Sigmoid colon (tissue), 7 donors: ENCODE data around the gene TLR1. TPM values are rescaled to one million over a fixed set of nuclear protein-coding genes. Genes with fewer than 3 reads are reported as not detected.

Experiments used
- DNase-seq: peaks from one replicate; pipeline ENCODE4 v3.0.0-alpha.2; 2019
- H3K27ac ChIP-seq, 4 donors: fragments of 200-600 bp; sonication (generic); one replicate each; pipeline ENCODE4 v1.5.1; 2016 to 2019; ENCODE audit warnings: mild to moderate bottlenecking in 1 of 4
- H3K27me3 ChIP-seq, 3 donors: fragments of 200-600 bp; sonication (generic); one replicate each; pipeline ENCODE4 v1.5.1; 2019; ENCODE audit warnings: mild to moderate bottlenecking in 1 of 3
- H3K36me3 ChIP-seq, 4 donors: fragments of 200-600 bp; sonication (generic); one replicate each; pipeline ENCODE4 v1.5.1; 2016 to 2019
- H3K4me1 ChIP-seq, 4 donors: fragments of 200-600 bp; sonication (generic); one replicate each; pipeline ENCODE4 v1.5.1; 2017 to 2019
- H3K4me3 ChIP-seq, 4 donors: fragments of 200-600 bp; sonication (generic); one replicate each; pipeline ENCODE4 v1.5.1; 2017 to 2019; ENCODE audit warnings: mild to moderate bottlenecking in 2 of 4, moderate library complexity in 1 of 4
- H3K9me3 ChIP-seq, 4 donors: fragments of 200-600 bp in 3 of 4; sonication (generic) in 3 of 4; one replicate each; pipeline versions ENCODE4 v1.5.1 to v1.6.1; 2013 to 2019
- EP300 ChIP-seq, 4 donors: sonication (generic); formaldehyde crosslinking; IDR thresholded peaks; one replicate each; pipeline ENCODE4 v1.6.1; 2017; ENCODE audit warnings: antibody characterized with exemption in 4 of 4
- POLR2A ChIP-seq, 2 donors: fragments of 450-650 bp; IDR thresholded peaks; one replicate each; pipeline ENCODE4 v1.6.1; 2016; ENCODE audit warnings: antibody characterized with exemption in 2 of 2, mild to moderate bottlenecking in 2 of 2, moderate library complexity in 2 of 2
- POLR2AphosphoS5 ChIP-seq, 4 donors: sonication (generic); formaldehyde crosslinking; IDR thresholded peaks; one replicate each; pipeline ENCODE4 v1.6.1; 2017; ENCODE audit warnings: antibody characterized with exemption in 4 of 4
- WGBS, 2 donors: extraction: QIAGEN DNeasy Blood & Tissue Kit; methylation state at CpG; one replicate each; pipeline ENCODE4 v1.1.7; 2013; 5-methylcytosine and 5-hydroxymethylcytosine counted together
- intact Hi-C: fragments of 100-400 bp; cut with DNase I; formaldehyde crosslinking; loops from one replicate; pipeline ENCODE4 v1.15.1; 2023
- polyA plus RNA-seq, 3 donors: library from polyadenylated mRNA; stranded (reverse); fragments of 200-250 nt; gene quantifications; one replicate each; pipeline ENCODE4 v1.2.3, GENCODE V29; 2013
- total RNA-seq, 4 donors: library from RNA; depleted of rRNA; stranded (reverse); fragments of >200 nt; gene quantifications; one replicate each; pipeline ENCODE4 v1.1.0, GENCODE V29; 2016
- TF ChIP-seq, protein P1 (sequence below), 4 experiments: fragments of 450-650 bp in 3 of 4; fragments of 200-600 bp in 1 of 4; IDR thresholded peaks; one replicate each; pipeline ENCODE4 v1.5.1; 2016 to 2019; ENCODE audit warnings: antibody characterized with exemption in 4 of 4, mild to moderate bottlenecking in 3 of 4, moderate library complexity in 2 of 4
- donor health status: healthy with polysubstance abuse.
- donor health status: Bipolar disorder and iron deficiency.
- donor health status: healthy.

Gene TLR1
- total and polyA plus RNA-seq, 7 donors: 1.8 to 15.7 (median 8.7) TPM

DNA sequence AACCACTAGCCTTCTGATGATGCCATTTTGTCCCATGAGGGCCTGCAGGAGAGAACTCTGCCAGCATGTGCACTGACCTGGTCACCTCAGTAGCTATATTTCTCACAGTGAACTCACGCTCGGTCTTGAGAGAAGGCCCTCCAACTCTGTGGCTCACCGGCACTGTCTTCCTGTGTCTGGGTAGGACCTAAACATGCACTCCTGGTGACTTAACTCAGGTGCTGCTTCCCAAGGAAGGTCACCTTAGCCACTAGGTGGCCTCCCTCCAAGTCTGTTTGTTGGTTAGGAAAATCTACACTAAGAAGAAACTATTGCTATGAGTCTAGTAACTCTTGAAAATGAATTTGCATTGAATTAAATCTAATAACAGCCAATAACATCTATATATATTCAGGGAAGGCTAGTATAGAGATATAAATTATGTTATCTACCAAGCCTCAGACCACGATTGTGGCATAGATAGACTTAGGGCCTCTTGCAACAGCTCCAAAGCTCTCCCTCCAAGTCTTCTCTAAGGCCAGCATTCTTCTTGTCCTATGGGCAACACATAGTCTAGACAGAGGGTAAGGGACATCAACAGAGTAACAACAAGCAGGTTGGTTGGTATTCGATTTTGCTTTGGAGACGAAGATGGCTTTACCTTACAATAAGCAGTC is 46.5 kb downstream of the TLR1 start:
- Histone ChIP-seq H3K27ac (no peak overlapping the region), H3K4me3 (no peak overlapping the region), H3K36me3 (no peaks in the 10 kb centered on the region), H3K9me3 (no peaks in the 10 kb centered on the region), H3K27me3 (no peaks in the 10 kb centered on the region), H3K4me1 (peaks cover 0 to 11% (median 7%) of the 10 kb centered on the region in 4 donors)
- DNase-seq: no peak
- TF ChIP-seq POLR2A (IDR thresholded peaks at IDR 0.05): no peak
- TF ChIP-seq, protein P1, sequence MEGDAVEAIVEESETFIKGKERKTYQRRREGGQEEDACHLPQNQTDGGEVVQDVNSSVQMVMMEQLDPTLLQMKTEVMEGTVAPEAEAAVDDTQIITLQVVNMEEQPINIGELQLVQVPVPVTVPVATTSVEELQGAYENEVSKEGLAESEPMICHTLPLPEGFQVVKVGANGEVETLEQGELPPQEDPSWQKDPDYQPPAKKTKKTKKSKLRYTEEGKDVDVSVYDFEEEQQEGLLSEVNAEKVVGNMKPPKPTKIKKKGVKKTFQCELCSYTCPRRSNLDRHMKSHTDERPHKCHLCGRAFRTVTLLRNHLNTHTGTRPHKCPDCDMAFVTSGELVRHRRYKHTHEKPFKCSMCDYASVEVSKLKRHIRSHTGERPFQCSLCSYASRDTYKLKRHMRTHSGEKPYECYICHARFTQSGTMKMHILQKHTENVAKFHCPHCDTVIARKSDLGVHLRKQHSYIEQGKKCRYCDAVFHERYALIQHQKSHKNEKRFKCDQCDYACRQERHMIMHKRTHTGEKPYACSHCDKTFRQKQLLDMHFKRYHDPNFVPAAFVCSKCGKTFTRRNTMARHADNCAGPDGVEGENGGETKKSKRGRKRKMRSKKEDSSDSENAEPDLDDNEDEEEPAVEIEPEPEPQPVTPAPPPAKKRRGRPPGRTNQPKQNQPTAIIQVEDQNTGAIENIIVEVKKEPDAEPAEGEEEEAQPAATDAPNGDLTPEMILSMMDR (IDR thresholded peaks at IDR 0.05): no peak
- no peak for TF ChIP-seq EP300 (IDR thresholded peaks at IDR 0.05)
- TF ChIP-seq POLR2AphosphoS5 (IDR thresholded peaks at IDR 0.05): no peak
- intact Hi-C loops: loop anchor here (2.0 to 5.0 kb wide), 3 partner anchors 25 to 379 kb away; partner anchors contain the start of genes FAM114A1 and TLR10
- 82 to 89% methylated on average over 6 of the region's 6 CpGs for WGBS, 2 donors

DNA sequence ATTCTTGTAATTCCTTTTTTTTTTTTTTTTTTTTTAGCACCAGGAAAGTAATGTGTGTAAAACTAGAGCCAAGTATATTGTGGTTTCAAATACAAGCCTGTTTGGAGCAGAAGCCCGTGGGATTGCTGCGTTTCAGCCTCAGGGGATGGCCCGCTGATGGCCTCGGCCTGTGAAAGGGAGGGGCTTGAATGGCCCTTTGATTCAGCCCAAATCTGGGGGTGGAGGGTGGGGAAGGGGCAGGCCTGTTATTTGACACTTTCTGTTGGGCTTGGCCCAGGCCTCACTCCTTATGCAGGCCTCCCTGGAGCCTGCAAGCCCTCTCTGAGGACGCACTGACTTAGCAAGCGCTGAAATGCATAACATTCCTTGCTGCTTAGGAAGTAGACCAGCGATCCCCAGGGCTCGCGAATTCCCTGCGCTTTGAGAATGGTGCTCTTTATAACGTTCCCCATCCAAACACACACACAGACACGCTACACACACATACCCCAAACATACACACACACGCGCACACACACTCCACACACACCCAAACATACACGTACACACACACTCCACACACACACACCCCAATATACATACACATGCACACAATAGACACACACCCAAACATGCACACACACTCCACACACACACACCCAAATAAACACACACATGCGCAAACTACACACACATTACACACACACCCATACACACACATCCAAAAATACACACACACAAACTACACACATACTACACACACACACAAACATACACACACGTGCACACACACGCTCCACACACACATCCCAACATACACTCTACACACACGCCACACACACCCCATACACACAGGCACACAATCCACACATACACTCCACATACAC is 51.4 kb downstream of the TLR1 start:
- Histone ChIP-seq H3K4me1 (peaks cover 0 to 19% (median 13%) of the 10 kb centered on the region in 4 donors), H3K36me3 (no peaks in the 10 kb centered on the region), H3K9me3 (no peaks in the 10 kb centered on the region), H3K4me3 (peak overlapping the region in 1 of 4 donors; percentile 4), H3K27ac (peak overlapping the region; percentile 77 to 80 (median 78)), H3K27me3 (no peaks in the 10 kb centered on the region)
- TF ChIP-seq EP300 (IDR thresholded peaks at IDR 0.05): no peak
- peak in 3 of 4 donors; percentile 41 to 57 (median 48) for TF ChIP-seq POLR2AphosphoS5 (IDR thresholded peaks at IDR 0.05)
- peak; percentile 96 for DNase-seq
- intact Hi-C loops: no loop called here
- 73 to 77% methylated on average over 19 of the region's 19 CpGs for WGBS, 2 donors

DNA sequence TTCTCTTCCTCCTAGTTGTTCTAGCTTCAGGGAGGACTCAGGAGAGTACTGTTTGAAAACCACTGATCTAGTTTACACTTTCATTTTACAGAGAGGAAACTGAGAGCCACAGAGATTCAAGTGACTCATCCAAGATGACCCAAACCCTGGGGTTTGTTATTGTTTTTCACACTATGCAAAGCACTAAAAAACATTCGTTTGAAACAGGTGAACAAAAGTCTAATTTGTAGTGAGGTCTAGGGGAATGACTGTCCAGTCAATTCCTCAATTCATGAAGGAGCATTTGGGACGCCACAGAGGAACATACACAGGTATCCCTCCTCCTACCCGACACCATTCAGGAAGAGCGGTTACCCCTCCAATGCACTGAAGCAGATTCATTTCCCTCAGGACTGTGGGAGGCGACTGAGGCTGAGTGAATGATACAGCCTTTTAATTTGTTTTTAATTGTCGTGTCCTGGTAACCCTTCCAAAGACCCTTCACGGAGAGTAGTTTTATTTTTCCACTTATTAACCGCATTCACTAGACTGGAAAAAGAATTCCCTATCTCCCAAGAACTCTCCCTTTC is 52.1 kb downstream of the TLR1 start:
- intact Hi-C loops: no loop called here
- H3K27me3 ChIP-seq: no peaks in the 10 kb centered on the region
- no peak for DNase-seq
- peak overlapping the region; percentile 77 to 80 (median 78) for H3K27ac ChIP-seq
- no peak for TF ChIP-seq EP300 (IDR thresholded peaks at IDR 0.05)
- TF ChIP-seq, protein P1 (IDR thresholded peaks at IDR 0.05): no peak
- TF ChIP-seq POLR2AphosphoS5 (IDR thresholded peaks at IDR 0.05): no peak
- no peak for TF ChIP-seq POLR2A (IDR thresholded peaks at IDR 0.05)
- H3K4me1 ChIP-seq: peaks cover 0 to 19% (median 13%) of the 10 kb centered on the region in 4 donors
- 70 to 77% methylated on average over 8 of the region's 8 CpGs for WGBS, 2 donors
- no peaks in the 10 kb centered on the region for H3K36me3 ChIP-seq
- H3K9me3 ChIP-seq: peaks cover 0 to 5% (median 0%) of the 10 kb centered on the region in 4 donors
- H3K4me3 ChIP-seq: no peak overlapping the region

DNA sequence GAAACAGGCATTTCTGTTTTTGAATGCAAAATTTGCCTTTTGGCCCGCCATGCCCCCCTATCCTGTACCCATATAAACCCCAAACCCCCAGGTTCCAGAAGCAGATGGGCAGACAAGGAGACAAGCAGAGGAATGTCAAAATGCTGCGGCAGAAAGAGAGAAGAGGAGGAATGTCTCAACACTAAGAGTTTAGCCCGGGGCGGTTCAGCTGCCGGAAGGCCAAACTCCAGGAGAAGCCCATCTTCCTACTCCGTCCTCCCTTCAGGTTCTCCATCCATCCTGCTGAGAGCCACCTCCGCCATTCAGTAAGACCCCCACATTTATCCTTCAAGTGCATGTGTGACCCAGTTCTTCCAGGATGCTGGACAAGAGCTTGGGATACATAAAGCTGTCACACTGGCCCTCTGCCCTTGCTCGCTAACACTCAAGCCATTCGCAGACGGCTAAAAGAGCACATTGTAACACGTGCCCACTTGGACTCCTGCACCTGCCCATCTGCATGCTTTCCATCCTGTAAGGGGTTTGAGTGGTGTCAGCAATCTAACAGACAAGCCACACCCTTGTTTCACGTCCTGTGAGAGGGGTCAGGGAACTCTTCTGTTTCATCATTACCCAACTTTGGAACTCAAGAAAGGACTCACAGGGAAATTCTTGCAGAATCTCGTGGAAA is 53.1 kb downstream of the TLR1 start:
- no peak for TF ChIP-seq POLR2A (IDR thresholded peaks at IDR 0.05)
- no peaks in the 10 kb centered on the region for H3K36me3 ChIP-seq
- intact Hi-C loops: no loop called here
- H3K4me3 ChIP-seq: no peak overlapping the region
- no peaks in the 10 kb centered on the region for H3K27me3 ChIP-seq
- H3K9me3 ChIP-seq: peaks cover 0 to 5% (median 0%) of the 10 kb centered on the region in 4 donors
- peaks cover 0 to 19% (median 13%) of the 10 kb centered on the region in 4 donors for H3K4me1 ChIP-seq
- H3K27ac ChIP-seq: peak overlapping the region; percentile 77 to 80 (median 78)
- 81 to 88% methylated on average over 13 of the region's 13 CpGs for WGBS, 2 donors
- DNase-seq: no peak

DNA sequence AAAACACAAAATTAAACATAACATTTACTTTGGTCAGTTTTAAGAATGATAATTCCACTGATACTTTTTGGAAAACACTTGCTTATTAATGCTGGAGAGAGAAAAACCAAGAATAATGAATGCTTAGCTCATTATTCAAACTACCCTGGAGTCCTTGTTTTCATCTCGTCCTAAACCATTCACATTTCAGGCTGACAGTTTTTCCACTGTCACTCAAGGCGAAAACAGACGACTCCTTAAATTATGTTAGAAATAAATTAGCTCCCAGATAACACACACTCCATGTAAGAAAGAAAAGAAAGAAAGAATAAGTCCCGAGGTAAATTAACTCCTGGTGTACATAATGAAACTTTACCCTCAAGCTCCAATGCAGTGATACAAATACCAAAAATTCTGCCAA is 55.3 kb downstream of the TLR1 start:
- no peak for DNase-seq
- intact Hi-C loops: no loop called here
- H3K27ac ChIP-seq: no peak overlapping the region
- H3K4me1 ChIP-seq: peaks cover 0 to 19% (median 13%) of the 10 kb centered on the region in 4 donors
- H3K36me3 ChIP-seq: no peaks in the 10 kb centered on the region
- no peak overlapping the region for H3K4me3 ChIP-seq
- H3K27me3 ChIP-seq: no peaks in the 10 kb centered on the region
- TF ChIP-seq, protein P1 (IDR thresholded peaks at IDR 0.05): no peak
- TF ChIP-seq EP300 (IDR thresholded peaks at IDR 0.05) (no peak), POLR2AphosphoS5 (IDR thresholded peaks at IDR 0.05) (no peak), POLR2A (IDR thresholded peaks at IDR 0.05) (no peak)
- H3K9me3 ChIP-seq: peaks cover 0 to 5% (median 0%) of the 10 kb centered on the region in 4 donors
- 83 to 92% methylated on average over 4 of the region's 4 CpGs for WGBS, 2 donors
